Measurements from ENCODE around the gene TSPAN7. TPM values are rescaled to one million over a fixed set of nuclear protein-coding genes. Genes with fewer than 3 reads are reported as not detected.

The TSPAN7 gene
- total RNA-seq, 6 experiments from 2014 or later = not detected

DNA sequence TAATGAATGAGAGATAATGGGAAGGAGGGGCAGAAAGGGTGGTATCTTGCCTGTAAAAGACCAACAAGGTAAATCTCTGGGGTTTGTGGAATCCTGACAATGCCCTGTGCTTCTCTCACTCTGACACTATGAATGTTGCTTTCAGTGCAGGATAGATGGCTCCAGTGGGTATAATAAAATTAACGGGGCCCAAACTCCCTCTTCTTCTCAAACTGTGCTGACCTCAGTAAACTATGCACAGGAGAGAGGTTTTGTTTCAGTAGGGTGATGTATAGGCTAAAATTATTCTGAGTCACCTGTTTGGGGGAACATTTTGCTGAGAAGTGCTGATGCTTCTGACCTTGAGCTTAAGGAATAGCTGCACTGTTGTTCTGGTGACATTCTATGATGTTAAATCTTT is 82.6 kb downstream of the TSPAN7 start:
- DNase-seq = no peak
- Mint-ChIP-seq H3K9me3 (no peaks in the 10 kb centered on the region), H3K4me3 (no peak overlapping the region), H3K36me3 (ENCODE audit: low read depth) (no peaks in the 10 kb centered on the region), H3K27ac (no peak overlapping the region), H3K27me3 (ENCODE audit: insufficient read depth) (no peaks in the 10 kb centered on the region; the same call in 1 of the 2 replicates), H3K4me1 (ENCODE audit: low read depth) (no peaks in the 10 kb centered on the region)
- TF ChIP-seq, protein P1, sequence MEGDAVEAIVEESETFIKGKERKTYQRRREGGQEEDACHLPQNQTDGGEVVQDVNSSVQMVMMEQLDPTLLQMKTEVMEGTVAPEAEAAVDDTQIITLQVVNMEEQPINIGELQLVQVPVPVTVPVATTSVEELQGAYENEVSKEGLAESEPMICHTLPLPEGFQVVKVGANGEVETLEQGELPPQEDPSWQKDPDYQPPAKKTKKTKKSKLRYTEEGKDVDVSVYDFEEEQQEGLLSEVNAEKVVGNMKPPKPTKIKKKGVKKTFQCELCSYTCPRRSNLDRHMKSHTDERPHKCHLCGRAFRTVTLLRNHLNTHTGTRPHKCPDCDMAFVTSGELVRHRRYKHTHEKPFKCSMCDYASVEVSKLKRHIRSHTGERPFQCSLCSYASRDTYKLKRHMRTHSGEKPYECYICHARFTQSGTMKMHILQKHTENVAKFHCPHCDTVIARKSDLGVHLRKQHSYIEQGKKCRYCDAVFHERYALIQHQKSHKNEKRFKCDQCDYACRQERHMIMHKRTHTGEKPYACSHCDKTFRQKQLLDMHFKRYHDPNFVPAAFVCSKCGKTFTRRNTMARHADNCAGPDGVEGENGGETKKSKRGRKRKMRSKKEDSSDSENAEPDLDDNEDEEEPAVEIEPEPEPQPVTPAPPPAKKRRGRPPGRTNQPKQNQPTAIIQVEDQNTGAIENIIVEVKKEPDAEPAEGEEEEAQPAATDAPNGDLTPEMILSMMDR (IDR thresholded peaks at IDR 0.05) = no peak

DNA sequence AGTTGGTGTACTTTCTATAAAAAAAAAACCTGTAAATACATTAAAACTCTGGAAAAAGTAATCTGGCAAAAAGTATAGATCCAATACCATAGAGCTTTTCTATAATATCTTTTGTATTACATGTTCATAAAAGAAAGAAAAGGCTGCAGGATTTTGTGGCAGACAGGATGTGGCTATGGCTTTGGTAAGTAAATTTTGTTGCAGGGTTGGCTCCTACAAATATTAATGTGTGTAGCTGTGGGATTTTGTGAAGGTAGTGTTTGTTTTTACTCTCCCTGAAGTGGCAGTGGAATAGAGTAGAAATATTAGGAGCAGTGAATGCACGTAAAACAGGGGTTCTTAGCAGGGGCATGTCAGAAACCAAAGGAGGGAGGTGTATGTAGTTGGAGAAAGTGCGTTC is 84.8 kb downstream of the TSPAN7 start:
- DNase-seq = no peak
- no peaks in the 10 kb centered on the region for H3K9me3 Mint-ChIP-seq
- H3K27me3 Mint-ChIP-seq (ENCODE audit: insufficient read depth) = peaks cover 5% of the 10 kb centered on the region
- H3K4me1 Mint-ChIP-seq (ENCODE audit: low read depth) = no peaks in the 10 kb centered on the region
- H3K4me3 Mint-ChIP-seq = no peak overlapping the region
- no peaks in the 10 kb centered on the region for H3K36me3 Mint-ChIP-seq (ENCODE audit: low read depth)
- TF ChIP-seq, protein P1 (IDR thresholded peaks at IDR 0.05) = no peak
- no peak overlapping the region for H3K27ac Mint-ChIP-seq

DNA sequence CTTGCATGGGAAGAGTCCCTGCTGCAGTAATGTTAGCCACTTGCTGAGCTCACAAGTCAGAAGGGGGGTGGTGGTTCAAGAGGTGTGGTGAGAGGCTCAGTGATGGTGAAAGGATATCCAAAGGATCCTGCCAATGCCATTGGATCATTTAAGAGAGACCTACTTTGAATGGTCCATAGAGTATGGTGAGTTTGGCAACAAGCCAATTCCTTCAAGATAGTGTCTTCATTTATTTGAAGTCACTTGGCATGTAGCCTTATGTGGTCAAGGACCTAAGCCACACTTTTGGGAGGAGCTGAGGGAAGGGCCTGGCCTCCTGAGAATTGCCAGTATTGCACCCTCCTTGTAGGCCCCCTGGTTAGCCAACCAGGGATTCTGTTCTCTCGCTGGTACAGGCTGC is 87.9 kb downstream of the TSPAN7 start:
- Mint-ChIP-seq H3K9me3 (no peaks in the 10 kb centered on the region), H3K27me3 (ENCODE audit: insufficient read depth) (peaks cover 5% of the 10 kb centered on the region), H3K4me1 (ENCODE audit: low read depth) (no peaks in the 10 kb centered on the region), H3K27ac (no peak overlapping the region), H3K4me3 (no peak overlapping the region), H3K36me3 (ENCODE audit: low read depth) (no peaks in the 10 kb centered on the region)
- DNase-seq = no peak
- TF ChIP-seq, protein P1 (IDR thresholded peaks at IDR 0.05) = no peak

DNA sequence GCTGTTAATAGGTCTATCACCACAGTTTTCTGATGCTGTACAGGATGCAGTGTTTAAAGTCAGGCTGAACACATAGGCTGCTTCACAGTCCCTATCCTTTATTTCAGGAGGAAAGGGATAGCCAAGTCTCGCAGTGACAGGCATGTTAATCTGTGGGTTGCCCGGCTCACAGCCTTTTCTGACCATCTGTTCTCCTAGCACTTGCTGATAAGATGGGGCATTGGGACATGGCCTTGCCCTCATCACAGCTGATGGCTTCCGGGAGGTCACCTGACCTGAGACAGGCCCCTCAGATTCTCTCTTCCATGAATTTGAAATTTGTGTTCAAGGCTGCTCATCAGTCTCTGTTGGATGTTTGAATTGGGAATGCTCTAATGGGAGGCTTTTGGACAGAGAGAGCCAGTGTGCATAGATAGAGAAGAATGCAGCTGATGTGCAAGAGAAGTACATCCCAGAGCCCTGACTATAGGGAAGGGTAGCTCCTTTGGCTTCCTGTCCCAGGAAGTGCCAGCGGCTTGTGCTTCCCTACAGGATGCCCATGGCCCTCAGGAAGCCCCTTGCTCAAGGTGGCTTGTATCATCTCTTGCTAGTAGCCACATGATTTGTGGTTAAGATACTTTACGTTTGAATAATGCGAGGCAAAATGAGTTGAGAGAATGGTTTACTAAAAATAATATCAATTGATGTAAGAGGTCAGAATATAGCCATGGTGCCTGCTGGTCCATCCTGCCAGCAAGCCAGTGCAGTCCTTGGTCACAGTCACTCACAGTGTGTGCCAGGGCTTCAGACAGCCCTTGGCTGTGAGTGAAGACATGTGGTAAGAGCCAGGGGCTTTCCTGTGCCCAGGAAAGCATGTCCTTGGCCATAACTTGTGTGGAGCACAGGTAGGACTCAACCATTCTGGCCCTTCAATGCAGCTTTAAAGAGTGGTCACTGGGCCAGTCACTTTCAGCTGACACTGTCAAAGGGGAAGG is 88.6 kb downstream of the TSPAN7 start:
- Mint-ChIP-seq H3K36me3 (ENCODE audit: low read depth) (no peaks in the 10 kb centered on the region), H3K27me3 (ENCODE audit: insufficient read depth) (peaks cover 5% of the 10 kb centered on the region), H3K27ac (no peak overlapping the region), H3K4me1 (ENCODE audit: low read depth) (no peaks in the 10 kb centered on the region), H3K4me3 (no peak overlapping the region), H3K9me3 (no peaks in the 10 kb centered on the region)
- TF ChIP-seq, protein P1 (IDR thresholded peaks at IDR 0.05) = no peak
- no peak for DNase-seq

DNA sequence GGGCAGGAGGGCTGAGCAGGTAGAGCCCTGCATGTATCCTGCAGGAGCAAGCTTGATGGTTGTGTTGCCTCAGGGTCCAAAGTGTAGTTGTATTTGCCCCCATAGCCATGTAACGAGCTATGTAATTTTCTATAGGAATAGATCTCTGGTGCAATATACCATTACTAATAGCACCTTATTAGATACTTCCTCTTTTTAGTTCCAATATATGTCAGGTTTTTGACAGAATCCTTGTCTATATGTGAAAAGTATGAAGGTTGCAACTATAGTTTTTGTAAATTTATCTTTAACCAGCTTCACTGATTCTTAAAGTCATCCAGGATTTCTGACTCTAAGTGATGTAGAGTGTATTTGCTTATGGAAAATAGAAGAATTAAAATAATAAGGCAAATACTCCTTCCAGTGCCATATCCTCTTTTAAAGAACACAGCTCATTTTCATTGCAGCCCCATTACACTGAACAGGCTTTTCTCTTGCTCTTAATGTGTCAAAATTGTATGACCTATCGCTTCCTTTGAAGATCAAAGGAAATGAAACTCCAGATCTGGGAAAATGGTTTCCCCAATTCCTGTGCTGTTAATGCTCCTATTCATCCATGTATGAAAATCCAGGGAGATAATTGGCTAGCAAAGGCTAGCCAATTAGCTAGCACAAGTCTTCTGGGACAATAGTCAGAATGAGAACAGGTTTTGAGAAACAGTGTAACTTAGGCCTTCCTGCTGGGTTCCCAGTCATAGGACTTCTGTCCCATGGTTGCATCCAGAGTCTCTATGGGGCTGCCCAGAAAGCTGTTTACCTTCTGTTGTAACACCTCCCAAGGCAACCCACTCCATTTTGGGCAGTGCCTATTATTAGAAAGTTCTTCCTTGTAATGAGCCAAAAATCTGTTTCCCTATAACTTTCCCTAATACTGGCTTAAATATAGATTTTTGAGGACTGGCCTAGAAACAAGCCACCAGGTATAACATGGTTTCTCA is 90.6 kb downstream of the TSPAN7 start:
- no peaks in the 10 kb centered on the region for H3K9me3 Mint-ChIP-seq
- H3K27me3 Mint-ChIP-seq (ENCODE audit: insufficient read depth) = peaks cover 5% of the 10 kb centered on the region
- no peaks in the 10 kb centered on the region for H3K36me3 Mint-ChIP-seq (ENCODE audit: low read depth)
- no peak for DNase-seq
- no peak overlapping the region for H3K4me3 Mint-ChIP-seq
- TF ChIP-seq, protein P1 (IDR thresholded peaks at IDR 0.05) = no peak
- no peak overlapping the region for H3K27ac Mint-ChIP-seq
- no peaks in the 10 kb centered on the region for H3K4me1 Mint-ChIP-seq (ENCODE audit: low read depth)
